K562 (cell line): ENCODE results near the gene BSPRY. TPM values are rescaled to one million over a fixed set of nuclear protein-coding genes. Genes with fewer than 3 reads are reported as not detected.

Experiments
- ATAC-seq: fragments of 200-7000 bp; cut with Tn5 transposase; 3 replicates; pipeline ENCODE4 v1.9.1; 2020; ENCODE audit warnings: moderate library complexity
- BruUV-seq: library from RNA; stranded (reverse); fragments of 400-500 nt; replicated peaks from 2 replicates; lab custom pipeline; 2021; lab: Mats Ljungman, UMichigan
- CTCF ChIA-PET: fragments of 300-600 bp; formaldehyde crosslinking; extraction: SDS; loops from one replicate; lab custom pipeline; 2021; ENCODE audit warnings: low intra/inter-chr PET ratio; lab: Yijun Ruan, JAX
- POLR2A ChIA-PET: fragments of 300-600, 350-650 bp; sonication (Branson Sonifier 250); formaldehyde crosslinking; extraction: SDS; loops from one replicate; lab custom pipeline; 2021; ENCODE audit warnings: antibody characterized with exemption, inconsistent platforms; lab: Yijun Ruan, JAX
- DNase-seq, 4 experiments: peaks; one replicate each; pipeline versions ENCODE4 v3.0.0 to v3.0.0-alpha.2; 2011 to 2018; ENCODE audit warnings: low spot score in 3 of 4, mixed read lengths in 3 of 4; ENCODE audit errors: extremely low read depth in 1 of 4
- FAIRE-seq: peaks from 2 replicates; lab custom pipeline; 2011; peaks lifted over from hg19 to GRCh38; lab: Jason Lieb, UNC
- H2AFZ ChIP-seq: 2 replicates; pipeline ENCODE4 v1.6.0; 2011; ENCODE audit warnings: low read depth, low read length, control low read depth, inconsistent platforms
- H3K27ac ChIP-seq: fragments of 200-600 bp; 3 replicates; pipeline ENCODE4 v1.8.0; 2011; ENCODE audit warnings: low read depth, mild to moderate bottlenecking, control low read depth, inconsistent platforms, low read length, moderate library complexity, mixed read lengths; ENCODE audit errors: extremely low read depth
- H3K27me3 ChIP-seq, 2 experiments: fragments of 300-600 bp in 1 of 2; 2 replicates in 1 of 2; 3 replicates in 1 of 2; pipeline versions ENCODE4 v1.6.0 to v1.8.0; 2011; ENCODE audit warnings: inconsistent platforms in 2 of 2, low read length in 2 of 2, mild to moderate bottlenecking in 1 of 2, mixed read lengths in 1 of 2, moderate library complexity in 1 of 2; ENCODE audit not compliant: control insufficient read depth in 2 of 2, insufficient read depth in 2 of 2
- H3K36me3 ChIP-seq: fragments of 300-600 bp; 3 replicates; pipeline ENCODE4 v1.8.0; 2011; ENCODE audit warnings: mild to moderate bottlenecking, low read length, inconsistent platforms; ENCODE audit not compliant: control insufficient read depth, insufficient read depth
- H3K4me1 ChIP-seq, 2 experiments: fragments of 200-600 bp in 1 of 2; replicated peaks in 1 of 2; 2 replicates in 1 of 2; 3 replicates in 1 of 2; pipeline versions ENCODE4 v1.5.1 to v1.8.0; 2011; ENCODE audit warnings: inconsistent platforms in 2 of 2, low read length in 2 of 2, mild to moderate bottlenecking in 1 of 2, mixed read lengths in 1 of 2, moderate library complexity in 1 of 2; ENCODE audit not compliant: control insufficient read depth in 2 of 2, insufficient read depth in 2 of 2
- H3K4me2 ChIP-seq: 2 replicates; pipeline ENCODE4 v1.6.1; 2011; ENCODE audit warnings: low read length, control low read depth, inconsistent platforms, mixed read lengths; ENCODE audit not compliant: insufficient read depth
- H3K4me3 ChIP-seq: fragments of 200-600 bp; sonication (generic), shearing (Covaris generic); 2 replicates; pipeline ENCODE4 v1.5.1; 2016; ENCODE audit warnings: control low read depth, inconsistent platforms
- H3K79me2 ChIP-seq: fragments of 200-600 bp; 3 replicates; pipeline ENCODE4 v1.8.0; 2011; ENCODE audit warnings: low read length, inconsistent platforms; ENCODE audit not compliant: control insufficient read depth, insufficient read depth
- H3K9ac ChIP-seq, 2 experiments: 2 replicates each; pipeline versions ENCODE4 v1.6.0 to v1.6.1; 2011; ENCODE audit warnings: low read depth in 2 of 2, low read length in 2 of 2, control low read depth in 1 of 2, inconsistent platforms in 1 of 2, mild to moderate bottlenecking in 1 of 2, mixed read lengths in 1 of 2; ENCODE audit not compliant: insufficient read depth in 1 of 2
- H3K9me1 ChIP-seq: one replicate; pipeline ENCODE4 v1.6.0; 2011; ENCODE audit warnings: inconsistent platforms, mild to moderate bottlenecking, low read length, moderate library complexity; ENCODE audit not compliant: control insufficient read depth, insufficient read depth
- H3K9me3 ChIP-seq: replicated peaks from 2 replicates; pipeline ENCODE4 v1.5.1; 2011; ENCODE audit warnings: low read depth, low read length, inconsistent platforms; ENCODE audit not compliant: control insufficient read depth, insufficient read depth
- H4K20me1 ChIP-seq: replicated peaks from 2 replicates; pipeline ENCODE4 v1.6.1; 2011; ENCODE audit warnings: low read length, inconsistent platforms, mixed read lengths; ENCODE audit not compliant: control insufficient read depth, insufficient read depth
- CC2D1A ChIP-seq: fragments of 450-650 bp; IDR thresholded peaks from 2 replicates; pipeline ENCODE4 v1.6.1; 2017; ENCODE audit warnings: mild to moderate bottlenecking
- CREM ChIP-seq: IDR thresholded peaks from 2 replicates; pipeline ENCODE4 v1.6.1; 2014; ENCODE audit warnings: antibody characterized with exemption, low read depth
- ELF4 ChIP-seq: fragments of 450-650 bp; formaldehyde crosslinking; IDR thresholded peaks from 2 replicates; pipeline ENCODE4 v1.4.0; 2022; ENCODE audit warnings: missing genetic modification characterization
- SMC3 ChIP-seq: conservative IDR thresholded peaks from 2 replicates; pipeline ENCODE4 v1.6.1; 2011; ENCODE audit warnings: low read depth, low read length, improper control_type of control experiment; ENCODE audit not compliant: insufficient read depth
- WGBS: fragments of 100-300 bp; shearing (Covaris generic); methylation state at CpG from one replicate; pipeline ENCODE4 v1.1.6; 2016; ENCODE audit warnings: low coverage, mixed read lengths; ENCODE audit not compliant: insufficient coverage; ENCODE audit errors: missing lambda C conversion rate; 5-methylcytosine and 5-hydroxymethylcytosine counted together
- in situ Hi-C: fragments of 300-500 bp; cut with MboI; formaldehyde crosslinking; loops from 4 replicates; pipeline ENCODE4 v1.15.0; 2018; ENCODE audit warnings: inconsistent platforms, mixed read lengths
- intact Hi-C: fragments of 100-400 bp; cut with micrococcal nuclease; formaldehyde crosslinking; loops from 2 replicates; pipeline ENCODE4 v1.14.2; 2022
- polyA plus RNA-seq, 8 experiments: library from polyadenylated mRNA; depleted of rRNA in 4 of 8; stranded (reverse) in 5 of 8; unstranded in 3 of 8; fragments of >200 nt; fragmentation: Nextera tagmentation in 2 of 8; fragmentation: Illumina TruSeq in 1 of 8; extraction: Ambion mirVana in 2 of 8; extraction: Trizol in 1 of 8; gene quantifications; 2 replicates each; pipeline versions ENCODE4 v1.2.1 to v1.2.3, GENCODE V29; 2011 to 2014; ENCODE audit warnings: inconsistent platforms in 1 of 8, missing spikeins in 1 of 8
- total RNA-seq, 7 experiments: library from RNA; depleted of rRNA in 6 of 7; stranded (reverse); fragments of >200 nt in 6 of 7; fragmentation: Illumina TruSeq in 2 of 7; extraction: Trizol in 2 of 7; gene quantifications; 2 replicates each; pipeline versions ENCODE4 v1.2.1 to v1.2.3, GENCODE V29; 2011 to 2021; ENCODE audit warnings: low replicate concordance in 1 of 7
- TF ChIP-seq, protein P1 (sequence below), 2 experiments: fragments of 450-650 bp in 1 of 2; IDR thresholded peaks; 2 replicates each; pipeline ENCODE4 v1.6.1; 2011 to 2017; ENCODE audit warnings: low read depth in 2 of 2, antibody characterized with exemption in 1 of 2, borderline replicate concordance in 1 of 2, low read length in 1 of 2, mild to moderate bottlenecking in 1 of 2, mixed read lengths in 1 of 2; ENCODE audit not compliant: control insufficient read depth in 1 of 2
- TF ChIP-seq, protein P2 (sequence below), 2 experiments: fragments of 450-650 bp; formaldehyde crosslinking in 1 of 2; IDR thresholded peaks; 2 replicates each; pipeline versions ENCODE4 v1.4.0 to v1.6.1; 2014 to 2020; ENCODE audit warnings: mild to moderate bottlenecking in 2 of 2, borderline replicate concordance in 1 of 2, low read depth in 1 of 2

Gene BSPRY
- total and polyA plus RNA-seq, 9 of the 15 experiments (the other 6 are each of a cell fraction or from before 2014, with no cell fraction given) = 0.07 to 0.67 (median 0.18) TPM

DNA sequence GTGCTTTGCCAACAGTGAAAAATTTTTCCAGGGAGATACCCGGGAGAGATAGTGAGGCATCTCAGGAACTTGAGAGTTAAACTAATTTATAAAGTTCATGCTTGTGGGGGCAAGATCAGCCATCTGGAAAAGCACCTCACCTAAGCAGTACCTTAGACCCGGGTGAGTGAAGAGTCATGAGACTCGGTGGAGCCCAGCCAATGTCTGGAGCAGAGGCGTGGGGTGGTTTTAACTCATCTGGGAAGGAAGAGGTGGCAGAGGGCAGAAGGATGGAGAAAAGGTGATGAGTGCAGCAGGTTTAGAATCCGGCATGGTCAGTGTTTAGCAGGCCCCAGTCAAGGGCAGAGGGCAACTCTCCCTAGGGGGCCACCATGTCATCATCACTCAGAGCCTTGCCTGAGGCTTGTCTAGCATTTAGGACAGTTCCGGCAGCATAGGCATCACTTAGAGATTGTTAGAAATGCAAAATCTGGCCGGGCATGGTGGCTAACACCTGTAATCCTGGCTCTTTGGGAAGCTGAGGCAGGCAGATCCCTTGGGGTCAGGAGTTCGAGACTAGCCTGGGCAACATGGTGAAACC lies 41.9 kb upstream of the BSPRY start (continued):
- TF ChIP-seq, protein P1, sequence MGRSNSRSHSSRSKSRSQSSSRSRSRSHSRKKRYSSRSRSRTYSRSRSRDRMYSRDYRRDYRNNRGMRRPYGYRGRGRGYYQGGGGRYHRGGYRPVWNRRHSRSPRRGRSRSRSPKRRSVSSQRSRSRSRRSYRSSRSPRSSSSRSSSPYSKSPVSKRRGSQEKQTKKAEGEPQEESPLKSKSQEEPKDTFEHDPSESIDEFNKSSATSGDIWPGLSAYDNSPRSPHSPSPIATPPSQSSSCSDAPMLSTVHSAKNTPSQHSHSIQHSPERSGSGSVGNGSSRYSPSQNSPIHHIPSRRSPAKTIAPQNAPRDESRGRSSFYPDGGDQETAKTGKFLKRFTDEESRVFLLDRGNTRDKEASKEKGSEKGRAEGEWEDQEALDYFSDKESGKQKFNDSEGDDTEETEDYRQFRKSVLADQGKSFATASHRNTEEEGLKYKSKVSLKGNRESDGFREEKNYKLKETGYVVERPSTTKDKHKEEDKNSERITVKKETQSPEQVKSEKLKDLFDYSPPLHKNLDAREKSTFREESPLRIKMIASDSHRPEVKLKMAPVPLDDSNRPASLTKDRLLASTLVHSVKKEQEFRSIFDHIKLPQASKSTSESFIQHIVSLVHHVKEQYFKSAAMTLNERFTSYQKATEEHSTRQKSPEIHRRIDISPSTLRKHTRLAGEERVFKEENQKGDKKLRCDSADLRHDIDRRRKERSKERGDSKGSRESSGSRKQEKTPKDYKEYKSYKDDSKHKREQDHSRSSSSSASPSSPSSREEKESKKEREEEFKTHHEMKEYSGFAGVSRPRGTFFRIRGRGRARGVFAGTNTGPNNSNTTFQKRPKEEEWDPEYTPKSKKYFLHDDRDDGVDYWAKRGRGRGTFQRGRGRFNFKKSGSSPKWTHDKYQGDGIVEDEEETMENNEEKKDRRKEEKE (IDR thresholded peaks at IDR 0.05; ENCODE audit: borderline replicate concordance in 1 of 2, control insufficient read depth in 1 of 2, low read depth in 2 of 2, low read length in 1 of 2) = no peak

DNA sequence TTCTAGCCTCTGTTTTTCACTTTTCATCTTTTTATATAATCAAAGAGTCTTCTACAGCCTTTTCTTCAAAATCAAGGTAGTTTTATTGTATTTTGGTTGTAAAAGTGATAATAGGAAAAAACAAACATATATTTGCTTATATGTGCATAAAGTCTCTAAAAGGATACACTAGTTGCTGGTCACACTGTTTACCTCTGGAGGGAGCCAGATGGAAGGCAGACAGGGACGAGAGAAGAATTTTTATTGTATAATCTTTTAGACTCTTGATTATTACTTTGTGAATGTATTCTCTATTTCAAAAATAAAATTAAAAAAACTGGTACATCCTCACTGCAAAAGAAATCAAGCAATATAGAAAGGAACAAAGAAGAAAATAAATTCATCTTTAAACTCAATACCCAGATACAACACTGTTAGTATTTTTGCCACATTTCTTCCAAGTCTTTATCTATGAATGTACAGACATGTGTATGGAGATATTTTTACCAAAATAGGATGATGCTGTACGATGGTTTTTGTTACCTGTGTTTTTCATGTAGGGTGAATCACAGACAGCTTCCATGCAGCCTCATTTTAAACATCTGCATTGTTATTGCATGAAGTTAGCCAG lies 40.0 kb upstream of the BSPRY start:
- Histone ChIP-seq H2AFZ (no peak overlapping the region), H3K9me3 (no peaks in the 10 kb centered on the region), H3K36me3 (no peaks in the 10 kb centered on the region), H3K4me1 (no peaks in the 10 kb centered on the region; a peak in 1 of 5 replicates), H3K27me3 (peaks cover 6 to 18% of the 10 kb centered on the region in 2 experiments; a peak in 4 of 5 replicates), H4K20me1 (no peaks in the 10 kb centered on the region), H3K9me1 (no peaks in the 10 kb centered on the region), H3K9ac (no peak overlapping the region), H3K4me3 (no peak overlapping the region), H3K4me2 (no peak overlapping the region), H3K79me2 (no peaks in the 10 kb centered on the region), H3K27ac (no peak overlapping the region)
- 0% methylated on average over 2 of the region's 2 CpGs for WGBS
- FAIRE-seq = no peak
- ChIA-PET POLR2A (no interaction called here), CTCF (interaction anchor here (0.6 to 2.0 kb wide), 5 partner anchors 95 to 1677 kb away, joined by 3 to 14 read pairs (median 4); no protein-coding TSS in a partner anchor)
- peak; percentile 83 for ATAC-seq
- intact Hi-C loops (loop anchor here (1.0 to 10.0 kb wide), 4 partner anchors 67 to 345 kb away; partner anchors contain the start of gene HDHD3), in situ Hi-C loops (loop anchor here (10.0 kb wide), 1 partner anchor 345 kb away; no protein-coding TSS in a partner anchor)
- peak; percentile 31 to 63 (median 34) for DNase-seq
- BruUV-seq = no TSS peak
- TF ChIP-seq CREM = no peak
- TF ChIP-seq SMC3 = peak; percentile 66
- no peak for TF ChIP-seq ELF4 (CRISPR knock-in tag)
- TF ChIP-seq CC2D1A = no peak
- TF ChIP-seq, protein P2, sequence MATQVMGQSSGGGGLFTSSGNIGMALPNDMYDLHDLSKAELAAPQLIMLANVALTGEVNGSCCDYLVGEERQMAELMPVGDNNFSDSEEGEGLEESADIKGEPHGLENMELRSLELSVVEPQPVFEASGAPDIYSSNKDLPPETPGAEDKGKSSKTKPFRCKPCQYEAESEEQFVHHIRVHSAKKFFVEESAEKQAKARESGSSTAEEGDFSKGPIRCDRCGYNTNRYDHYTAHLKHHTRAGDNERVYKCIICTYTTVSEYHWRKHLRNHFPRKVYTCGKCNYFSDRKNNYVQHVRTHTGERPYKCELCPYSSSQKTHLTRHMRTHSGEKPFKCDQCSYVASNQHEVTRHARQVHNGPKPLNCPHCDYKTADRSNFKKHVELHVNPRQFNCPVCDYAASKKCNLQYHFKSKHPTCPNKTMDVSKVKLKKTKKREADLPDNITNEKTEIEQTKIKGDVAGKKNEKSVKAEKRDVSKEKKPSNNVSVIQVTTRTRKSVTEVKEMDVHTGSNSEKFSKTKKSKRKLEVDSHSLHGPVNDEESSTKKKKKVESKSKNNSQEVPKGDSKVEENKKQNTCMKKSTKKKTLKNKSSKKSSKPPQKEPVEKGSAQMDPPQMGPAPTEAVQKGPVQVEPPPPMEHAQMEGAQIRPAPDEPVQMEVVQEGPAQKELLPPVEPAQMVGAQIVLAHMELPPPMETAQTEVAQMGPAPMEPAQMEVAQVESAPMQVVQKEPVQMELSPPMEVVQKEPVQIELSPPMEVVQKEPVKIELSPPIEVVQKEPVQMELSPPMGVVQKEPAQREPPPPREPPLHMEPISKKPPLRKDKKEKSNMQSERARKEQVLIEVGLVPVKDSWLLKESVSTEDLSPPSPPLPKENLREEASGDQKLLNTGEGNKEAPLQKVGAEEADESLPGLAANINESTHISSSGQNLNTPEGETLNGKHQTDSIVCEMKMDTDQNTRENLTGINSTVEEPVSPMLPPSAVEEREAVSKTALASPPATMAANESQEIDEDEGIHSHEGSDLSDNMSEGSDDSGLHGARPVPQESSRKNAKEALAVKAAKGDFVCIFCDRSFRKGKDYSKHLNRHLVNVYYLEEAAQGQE (IDR thresholded peaks at IDR 0.05; ENCODE audit: borderline replicate concordance) = peak; percentile 72; the same call in 1 of the 2 replicates
- TF ChIP-seq, protein P2 (CRISPR knock-in tag; IDR thresholded peaks at IDR 0.05; ENCODE audit: low read depth) = no peak
